NCI-H2107 treated with DMSO at 0.1 percent for 48 hours (cell line): ENCODE measurements around the gene SLC35B3.
"Not testable (repeated sequence)": the region's sequence is repeated elsewhere in the genome, so short reads cannot be mapped to it uniquely, and the experiment has no call there.

Source experiments
- DNase-seq: peaks from one replicate; lab custom pipeline; 2025; ENCODE audit not compliant: unreplicated experiment; lab: John Stamatoyannopoulos, UW

Gene SLC35B3

DNA sequence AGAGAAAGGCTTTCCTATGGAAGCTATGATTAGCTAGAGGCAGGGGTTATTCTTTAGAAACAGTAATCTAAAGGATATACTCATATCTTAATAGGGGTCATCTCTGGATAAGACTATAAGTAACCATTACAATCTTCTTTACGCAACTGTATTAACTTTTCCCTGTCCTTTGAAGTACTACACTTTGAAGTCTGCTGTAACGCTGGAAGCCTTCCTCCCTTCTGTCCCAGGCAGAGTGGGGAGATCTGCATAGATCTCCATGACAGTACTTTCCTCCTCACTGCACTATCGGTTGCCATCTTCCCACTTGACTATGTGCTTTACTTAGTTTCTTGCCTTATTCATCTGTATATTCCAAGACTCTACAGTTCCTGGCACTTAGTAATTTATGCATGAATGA is 20.1 kb downstream of the SLC35B3 start:
- DNase-seq: no peak

DNA sequence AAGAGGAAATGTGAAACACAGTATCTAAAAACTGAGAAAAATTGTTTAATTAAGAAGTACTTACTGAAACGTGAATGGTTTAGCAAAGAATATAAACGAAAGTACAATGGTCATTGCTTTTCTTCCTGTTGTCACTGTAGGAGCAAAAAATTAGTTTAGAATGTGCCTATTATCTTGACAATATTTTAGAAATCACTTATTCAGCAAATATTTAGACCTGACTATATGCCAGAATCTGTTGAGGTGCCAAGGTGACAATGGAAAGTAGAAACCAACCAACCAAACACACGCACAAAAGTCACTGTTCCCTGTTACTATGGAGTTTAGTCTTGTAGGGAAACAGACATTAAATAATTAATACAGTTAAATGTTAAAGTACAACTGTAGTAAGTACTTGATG is 20.5 kb downstream of the SLC35B3 start:
- no peak for DNase-seq

DNA sequence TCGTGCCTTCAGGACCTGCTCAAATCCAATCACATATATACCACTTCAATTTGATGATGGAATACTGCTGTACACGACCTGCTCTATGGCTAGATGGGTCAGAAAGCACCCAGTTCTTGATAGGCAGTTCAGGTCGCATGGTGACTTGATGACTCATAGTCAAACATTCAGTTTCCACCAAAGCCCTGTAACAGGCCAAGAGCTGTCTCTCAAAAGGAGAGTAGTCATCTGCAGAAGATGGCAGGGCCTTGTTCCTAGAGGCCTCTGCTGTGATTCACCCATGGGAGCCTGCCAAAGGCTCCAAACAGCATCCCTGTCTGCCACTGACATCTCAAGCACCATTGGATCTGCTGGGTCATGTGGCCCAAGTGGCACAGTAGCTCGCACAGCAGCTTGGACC is 29.4 kb downstream of the SLC35B3 start:
- DNase-seq: not testable (repeated sequence)

DNA sequence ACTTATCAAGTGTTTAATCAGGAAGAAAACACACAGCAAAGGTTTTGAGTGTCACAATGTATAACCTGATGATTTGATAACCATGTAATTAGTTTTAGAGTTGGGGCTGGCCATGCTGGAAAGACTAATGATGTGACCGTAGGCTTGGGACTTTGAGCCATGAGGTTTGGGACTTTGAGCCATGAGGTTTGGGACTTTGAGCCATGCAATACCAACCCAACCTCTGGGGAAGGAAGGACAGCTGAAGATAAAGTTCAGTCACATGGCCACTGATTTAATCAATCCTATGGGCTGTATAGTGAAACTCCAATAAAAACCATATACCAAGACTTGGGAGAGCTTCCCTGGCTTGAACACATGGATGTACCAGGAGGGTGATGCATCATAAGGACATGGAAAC is 32.8 kb downstream of the SLC35B3 start:
- no peak for DNase-seq

DNA sequence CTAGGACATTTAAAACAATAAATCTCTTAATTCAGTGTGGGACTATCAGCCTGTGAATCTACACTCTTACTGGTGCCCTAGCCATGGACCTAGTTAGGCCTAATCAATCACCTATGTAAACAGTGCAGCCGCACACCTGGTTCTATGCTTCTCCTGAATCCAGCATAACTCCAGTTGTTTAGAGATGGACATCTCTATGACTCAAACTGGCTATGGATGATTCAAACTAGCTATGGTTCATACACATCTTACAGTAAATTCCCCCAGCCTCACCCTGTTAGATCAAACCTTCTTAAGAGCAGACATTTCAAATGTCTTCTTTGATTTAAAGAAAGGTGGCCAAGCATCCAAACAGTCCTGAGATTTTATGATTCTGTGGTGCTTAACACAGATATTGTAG is 34.7 kb downstream of the SLC35B3 start:
- no peak for DNase-seq

DNA sequence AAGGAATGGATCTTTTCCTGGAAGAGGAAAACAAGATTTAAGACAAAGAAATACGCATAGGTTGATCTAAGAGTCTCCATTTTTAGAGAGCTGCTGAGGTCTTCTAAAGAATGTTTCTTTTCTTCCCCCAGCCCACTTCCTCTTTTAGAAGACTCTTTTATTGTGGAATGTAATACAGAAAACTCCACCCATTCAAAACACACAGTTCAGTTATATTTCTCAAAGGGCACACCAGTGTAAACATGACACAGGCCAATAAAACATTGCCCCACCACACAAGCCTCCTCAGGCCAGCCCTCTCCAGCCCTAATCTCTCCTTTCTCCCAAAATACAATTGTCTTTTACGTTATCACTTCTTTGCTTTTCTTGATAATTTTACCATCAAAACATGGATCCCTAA is 42.8 kb downstream of the SLC35B3 start:
- no peak for DNase-seq

DNA sequence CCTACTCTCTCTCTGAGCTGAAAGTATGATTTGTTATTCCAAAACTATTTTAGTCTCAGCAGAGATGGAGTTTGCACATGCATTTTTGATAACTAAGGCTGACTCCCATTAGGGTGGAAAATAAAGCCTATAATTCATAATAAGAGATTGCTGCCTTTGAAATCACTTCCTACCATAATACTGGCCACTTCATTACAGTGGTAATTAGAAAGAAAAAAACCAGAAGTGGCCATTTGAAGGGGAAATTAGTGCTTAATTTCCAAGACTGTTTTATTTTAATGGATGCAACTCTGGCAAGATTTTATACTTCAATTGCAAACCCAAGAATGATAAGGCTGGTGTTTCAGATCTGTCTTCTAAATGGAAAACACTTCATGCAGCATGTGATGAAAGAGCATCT is 43.4 kb downstream of the SLC35B3 start:
- DNase-seq: no peak

DNA sequence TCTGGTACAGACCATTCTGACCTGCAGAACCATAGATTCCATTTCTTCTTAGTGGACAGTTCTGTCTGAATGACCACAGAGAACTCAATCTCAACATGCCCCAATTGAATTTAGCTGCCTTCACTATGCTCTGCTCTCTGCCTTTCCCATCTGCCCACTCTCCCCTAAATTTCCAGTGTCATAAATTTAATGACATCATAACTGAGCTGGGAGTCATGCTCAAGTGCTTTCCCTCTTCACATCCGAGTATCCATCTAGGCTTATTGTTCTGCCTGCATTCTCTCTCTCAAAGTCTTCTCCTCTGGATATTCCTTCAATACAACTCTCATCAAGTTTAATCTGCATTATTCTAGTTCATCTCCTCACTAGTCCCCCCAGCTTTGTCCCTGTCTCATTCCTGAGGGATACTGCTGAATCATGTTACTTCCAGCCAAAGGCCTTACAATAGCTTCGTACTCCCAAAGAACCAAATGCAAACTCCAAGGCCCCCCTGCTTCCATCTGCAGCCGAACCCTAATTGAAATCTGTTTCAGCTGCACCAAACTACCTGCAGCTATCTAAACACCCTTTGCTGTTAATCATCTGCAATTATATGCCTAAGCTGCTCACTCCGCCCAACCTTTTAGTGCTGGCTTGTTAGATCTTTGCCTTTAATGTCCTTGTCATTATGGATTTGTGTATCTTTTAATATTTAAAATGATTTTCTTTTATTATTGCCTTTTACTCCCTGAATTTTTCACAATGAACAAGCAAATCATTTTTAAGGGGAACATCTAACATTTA is 46.1 kb downstream of the SLC35B3 start:
- no peak for DNase-seq

DNA sequence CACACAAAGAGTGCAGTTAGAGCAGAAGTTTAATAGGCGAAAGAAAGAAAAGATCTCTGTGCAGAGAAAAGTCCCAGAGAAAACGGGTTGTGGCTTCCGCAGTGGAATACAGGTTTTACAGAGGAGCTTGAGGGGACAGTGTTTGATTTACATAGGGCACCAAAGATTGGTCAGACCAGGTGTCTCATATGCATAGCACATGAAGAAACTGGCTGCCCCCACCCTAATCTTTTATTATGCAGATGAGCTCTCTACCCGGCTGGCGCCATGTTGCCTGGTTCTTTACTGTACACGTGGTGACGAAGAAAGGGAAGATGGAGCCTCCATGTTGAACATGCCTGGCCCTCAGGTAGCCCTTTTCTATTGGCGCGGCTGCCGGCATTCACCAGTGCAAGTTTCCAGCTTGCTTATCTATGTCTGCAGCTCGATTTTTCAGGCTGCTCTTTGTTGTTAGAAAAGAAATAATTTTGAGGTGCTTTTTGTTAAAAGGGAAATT is 47.4 kb downstream of the SLC35B3 start:
- no peak for DNase-seq

DNA sequence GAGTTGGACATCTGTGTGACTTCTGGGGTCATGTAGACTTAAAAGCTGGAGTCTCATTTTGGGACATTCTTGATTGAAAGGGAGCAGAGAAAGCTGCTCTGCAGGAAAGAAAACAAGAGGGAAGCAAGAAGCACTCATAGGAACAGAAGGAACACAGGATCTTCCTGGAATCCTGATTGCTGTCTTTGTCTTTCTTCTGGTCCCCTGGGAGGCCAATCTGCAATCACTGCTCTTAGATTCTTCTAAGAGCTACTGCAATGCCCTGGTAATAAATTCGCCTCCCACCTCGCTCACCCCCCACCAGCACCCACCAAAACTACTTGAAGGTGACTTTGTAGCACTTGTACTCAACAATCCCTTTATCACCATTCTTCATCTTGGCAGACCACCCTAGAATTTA is 51.8 kb downstream of the SLC35B3 start:
- DNase-seq: no peak

DNA sequence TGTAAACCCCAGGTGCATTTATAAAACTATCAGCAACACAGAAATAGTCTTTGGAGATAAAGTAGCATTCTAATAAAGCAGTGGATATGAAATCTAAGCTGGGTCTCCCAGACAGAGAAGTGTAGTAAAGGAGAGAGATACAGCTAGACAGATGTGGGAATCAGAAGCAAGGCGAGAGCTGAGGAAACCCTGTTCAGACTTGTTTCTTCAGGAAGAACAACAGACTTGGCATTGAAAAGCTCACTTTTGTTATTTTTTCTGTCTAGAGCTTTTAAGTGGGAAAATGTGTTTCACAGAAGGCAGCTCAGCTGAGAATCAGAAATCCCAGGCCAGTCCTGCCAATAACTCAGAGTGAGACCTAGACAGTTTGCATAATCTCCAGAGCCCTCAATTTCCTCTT is 52.9 kb downstream of the SLC35B3 start:
- no peak for DNase-seq

DNA sequence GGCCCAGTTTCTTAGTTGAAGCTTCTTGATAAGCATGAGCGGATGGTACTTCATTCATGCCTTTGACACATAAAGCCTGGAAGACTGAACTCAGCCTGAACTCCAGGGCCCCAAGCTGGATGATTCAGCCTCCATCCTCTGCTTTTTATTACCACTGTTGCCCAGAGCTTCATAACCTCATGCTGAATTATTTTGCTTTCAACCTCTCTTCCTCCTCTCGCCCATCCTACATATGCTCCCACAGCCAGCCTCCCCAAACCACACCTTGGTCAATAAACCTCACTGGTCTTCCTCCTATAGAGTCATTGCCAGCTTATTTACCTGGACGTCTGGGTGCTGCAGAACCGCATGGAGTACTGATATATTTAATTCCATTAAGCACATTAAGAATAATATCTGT is 59.4 kb downstream of the SLC35B3 start:
- no peak for DNase-seq
